Activated CD4-positive, alpha-beta memory T cell treated with anti-CD3 and anti-CD28 coated beads for 36 hours (primary cell): Measurements from ENCODE around the gene ATG13. TPM values are rescaled to one million over a fixed set of nuclear protein-coding genes. Genes with fewer than 3 reads are reported as not detected.

Source experiments
- CTCF ChIA-PET: fragments of 350-600 bp; sonication (Branson Sonifier 250); formaldehyde crosslinking; loops from one replicate; lab custom pipeline; 2021; ENCODE audit warnings: antibody characterized with exemption, inconsistent platforms; lab: Charles Lee
- POLR2A ChIA-PET: fragments of 350-600 bp; sonication (Branson Sonifier 250); formaldehyde crosslinking; loops from one replicate; lab custom pipeline; 2021; ENCODE audit warnings: antibody characterized with exemption; lab: Charles Lee
- DNase-seq: peaks from one replicate; pipeline ENCODE4 v3.0.0-alpha.2; 2020
- H3K27ac Mint-ChIP-seq: one replicate; pipeline ENCODE4 v1.8.0; 2021; ENCODE audit warnings: mixed read lengths
- H3K27me3 Mint-ChIP-seq: one replicate; pipeline ENCODE4 v1.8.0; 2021; ENCODE audit warnings: mixed read lengths
- H3K36me3 Mint-ChIP-seq: one replicate; pipeline ENCODE4 v1.8.0; 2021; ENCODE audit warnings: mixed read lengths
- H3K4me1 Mint-ChIP-seq: one replicate; pipeline ENCODE4 v1.8.0; 2021; ENCODE audit warnings: low read depth, mixed read lengths
- H3K4me3 Mint-ChIP-seq: one replicate; pipeline ENCODE4 v1.8.0; 2021; ENCODE audit warnings: mild to moderate bottlenecking, mixed read lengths
- H3K9me3 Mint-ChIP-seq: one replicate; pipeline ENCODE4 v1.8.0; 2021; ENCODE audit warnings: mixed read lengths
- intact Hi-C: fragments of 100-400 bp; cut with micrococcal nuclease; formaldehyde crosslinking; loops from one replicate; pipeline ENCODE4 v1.15.1; 2023
- total RNA-seq, 2 experiments: library from RNA; stranded (reverse); gene quantifications; one replicate each; pipeline ENCODE4 v1.2.3, GENCODE V29; 2021

ATG13 gene
- total RNA-seq, 2 experiments from 2014 or later, result 49.9 to 51.0 TPM

- POLR2A ChIA-PET, result interaction anchor here (0.5 to 1.3 kb wide), 6 partner anchors 17 to 77 kb away, joined by 3 to 8 read pairs (median 4); partner anchors contain the start of genes ATG13 and HARBI1
- Mint-ChIP-seq H3K4me1 (peaks cover 37% of the 10 kb centered on the region), H3K36me3 (peaks cover 1% of the 10 kb centered on the region), H3K4me3 (peak overlapping the region; percentile 91), H3K9me3 (no peaks in the 10 kb centered on the region), H3K27me3 (no peaks in the 10 kb centered on the region), H3K27ac (peak overlapping the region; percentile 78)
- DNase-seq, result no peak
- CTCF ChIA-PET, result interaction anchor here (0.9 to 1.3 kb wide), 6 partner anchors 17 to 56 kb away, joined by 3 to 9 read pairs (median 3); partner anchors contain the start of genes ATG13 and HARBI1
- intact Hi-C loops, result loop anchor here (1.0 to 2.0 kb wide), 2 partner anchors 23 to 30 kb away; partner anchors contain the start of genes ATG13 and HARBI1
Measured at GRCh38 chr11:46594374-46594700, 23.0 kb upstream of the ATG13 start.

GRCh38 chr11:46594785-46595184 is 22.6 kb upstream of the ATG13 start:
- intact Hi-C loops, result loop anchor here (1.0 to 2.0 kb wide), 2 partner anchors 23 to 30 kb away; partner anchors contain the start of genes ATG13 and HARBI1
- H3K27ac Mint-ChIP-seq, result no peak overlapping the region
- H3K9me3 Mint-ChIP-seq, result no peaks in the 10 kb centered on the region

GRCh38 chr11:46597155-46597554 is 20.2 kb upstream of the ATG13 start:
- Mint-ChIP-seq H3K36me3 (no peaks in the 10 kb centered on the region), H3K9me3 (no peaks in the 10 kb centered on the region), H3K4me1 (peaks cover 20% of the 10 kb centered on the region), H3K4me3 (no peak overlapping the region), H3K27ac (no peak overlapping the region), H3K27me3 (no peaks in the 10 kb centered on the region)
- ChIA-PET POLR2A (no interaction called here), CTCF (no interaction called here)
- intact Hi-C loops, result no loop called here
- no peak for DNase-seq

More at GRCh38 chr11:46594785-46595184, 22.6 kb upstream of the ATG13 start:
- Mint-ChIP-seq H3K36me3 (peaks cover 1% of the 10 kb centered on the region), H3K4me3 (peak overlapping the region; percentile 91), H3K4me1 (peaks cover 35% of the 10 kb centered on the region), H3K27me3 (no peaks in the 10 kb centered on the region)
- POLR2A ChIA-PET, result interaction anchor here (0.6 kb wide), 1 partner anchor 23 kb away, joined by 4 read pairs; the partner anchor contains the start of genes ATG13 and HARBI1
- CTCF ChIA-PET, result interaction anchor here (1.0 to 1.3 kb wide), 5 partner anchors 17 to 57 kb away, joined by 3 to 9 read pairs (median 3); partner anchors contain the start of genes ATG13 and HARBI1
- no peak for DNase-seq

GRCh38 chr11:46597609-46598219 is 19.6 kb upstream of the ATG13 start:
- CTCF ChIA-PET, result no interaction called here
- no peaks in the 10 kb centered on the region for H3K9me3 Mint-ChIP-seq
- peaks cover 15% of the 10 kb centered on the region for H3K4me1 Mint-ChIP-seq
- H3K27me3 Mint-ChIP-seq, result no peaks in the 10 kb centered on the region
- POLR2A ChIA-PET, result no interaction called here
- H3K27ac Mint-ChIP-seq, result no peak overlapping the region
- no peak overlapping the region for H3K4me3 Mint-ChIP-seq
- intact Hi-C loops, result no loop called here
- no peak for DNase-seq
- H3K36me3 Mint-ChIP-seq, result no peaks in the 10 kb centered on the region

DNA sequence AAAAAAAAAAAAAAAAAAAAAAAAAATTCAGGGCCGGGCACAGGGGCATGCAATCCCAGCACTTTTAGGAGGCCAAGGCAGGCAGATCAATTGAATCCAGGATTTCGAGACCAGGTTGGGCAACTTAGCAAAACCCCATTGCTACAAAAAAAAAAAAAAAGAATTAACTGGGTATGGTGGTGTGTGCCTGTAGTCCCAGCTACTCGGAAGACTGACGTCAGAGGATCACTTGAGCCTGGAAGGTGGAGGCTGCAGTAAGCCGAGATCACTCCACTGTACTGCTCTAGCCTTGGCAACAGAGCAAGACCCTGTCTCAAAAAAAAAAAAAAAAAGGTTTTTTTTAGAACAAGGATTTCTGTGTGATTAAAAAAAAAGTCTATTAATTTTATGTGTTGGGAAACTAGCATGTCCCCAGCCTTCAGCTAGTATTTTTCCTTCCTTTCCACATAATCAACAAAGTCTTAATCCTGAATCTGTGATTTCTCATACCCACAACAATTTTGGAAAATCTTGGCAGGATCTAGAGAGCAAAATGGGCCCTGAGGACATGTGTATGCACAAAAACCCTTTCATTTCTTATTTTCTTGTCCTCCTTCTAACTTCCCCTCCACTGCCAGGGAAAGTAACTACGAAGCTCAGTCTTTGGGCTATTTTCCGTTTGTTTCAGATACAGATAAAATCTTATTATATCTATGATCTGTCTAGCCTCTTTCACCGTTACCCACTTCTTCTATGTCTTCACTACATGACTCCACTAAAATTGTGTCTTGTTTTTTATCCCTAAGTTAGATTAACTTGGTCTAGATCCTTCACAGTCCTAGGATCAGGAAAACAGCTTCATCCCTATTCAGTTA is 17.8 kb upstream of the ATG13 start:
- intact Hi-C loops, result no loop called here
- no peaks in the 10 kb centered on the region for H3K27me3 Mint-ChIP-seq
- H3K36me3 Mint-ChIP-seq, result no peaks in the 10 kb centered on the region
- DNase-seq, result no peak
- H3K27ac Mint-ChIP-seq, result no peak overlapping the region
- peaks cover 8% of the 10 kb centered on the region for H3K4me1 Mint-ChIP-seq
- ChIA-PET CTCF (no interaction called here), POLR2A (no interaction called here)
- H3K4me3 Mint-ChIP-seq, result no peak overlapping the region
- no peaks in the 10 kb centered on the region for H3K9me3 Mint-ChIP-seq

GRCh38 chr11:46600194-46600960 is 17.0 kb upstream of the ATG13 start:
- no peaks in the 10 kb centered on the region for H3K27me3 Mint-ChIP-seq
- POLR2A ChIA-PET, result no interaction called here
- peaks cover 8% of the 10 kb centered on the region for H3K4me1 Mint-ChIP-seq
- DNase-seq, result no peak
- intact Hi-C loops, result no loop called here
- H3K27ac Mint-ChIP-seq, result no peak overlapping the region
- no peaks in the 10 kb centered on the region for H3K9me3 Mint-ChIP-seq
- no peak overlapping the region for H3K4me3 Mint-ChIP-seq
- CTCF ChIA-PET, result no interaction called here
- H3K36me3 Mint-ChIP-seq, result no peaks in the 10 kb centered on the region

- no peak overlapping the region for H3K4me3 Mint-ChIP-seq
- no peak overlapping the region for H3K27ac Mint-ChIP-seq
- H3K36me3 Mint-ChIP-seq, result no peaks in the 10 kb centered on the region
- H3K27me3 Mint-ChIP-seq, result no peaks in the 10 kb centered on the region
- peaks cover 8% of the 10 kb centered on the region for H3K4me1 Mint-ChIP-seq
- CTCF ChIA-PET, result no interaction called here
- POLR2A ChIA-PET, result no interaction called here
- H3K9me3 Mint-ChIP-seq, result no peaks in the 10 kb centered on the region
- no peak for DNase-seq
- intact Hi-C loops, result no loop called here
Measured at GRCh38 chr11:46601129-46601528, 16.2 kb upstream of the ATG13 start.

- no peak overlapping the region for H3K4me3 Mint-ChIP-seq
- no peaks in the 10 kb centered on the region for H3K9me3 Mint-ChIP-seq
- ChIA-PET POLR2A (no interaction called here), CTCF (no interaction called here)
- intact Hi-C loops, result no loop called here
- no peaks in the 10 kb centered on the region for H3K36me3 Mint-ChIP-seq
- H3K27ac Mint-ChIP-seq, result no peak overlapping the region
- peaks cover 4% of the 10 kb centered on the region for H3K4me1 Mint-ChIP-seq
- no peaks in the 10 kb centered on the region for H3K27me3 Mint-ChIP-seq
- DNase-seq, result no peak
Measured at GRCh38 chr11:46603704-46604308, 13.5 kb upstream of the ATG13 start.

- peaks cover 4% of the 10 kb centered on the region for H3K4me1 Mint-ChIP-seq
- H3K27me3 Mint-ChIP-seq, result no peaks in the 10 kb centered on the region
- no peak for DNase-seq
- intact Hi-C loops, result no loop called here
- H3K9me3 Mint-ChIP-seq, result no peaks in the 10 kb centered on the region
- ChIA-PET CTCF (no interaction called here), POLR2A (no interaction called here)
- no peaks in the 10 kb centered on the region for H3K36me3 Mint-ChIP-seq
- H3K27ac Mint-ChIP-seq, result no peak overlapping the region
- no peak overlapping the region for H3K4me3 Mint-ChIP-seq
Measured at GRCh38 chr11:46604796-46605195, 12.6 kb upstream of the ATG13 start.

DNA sequence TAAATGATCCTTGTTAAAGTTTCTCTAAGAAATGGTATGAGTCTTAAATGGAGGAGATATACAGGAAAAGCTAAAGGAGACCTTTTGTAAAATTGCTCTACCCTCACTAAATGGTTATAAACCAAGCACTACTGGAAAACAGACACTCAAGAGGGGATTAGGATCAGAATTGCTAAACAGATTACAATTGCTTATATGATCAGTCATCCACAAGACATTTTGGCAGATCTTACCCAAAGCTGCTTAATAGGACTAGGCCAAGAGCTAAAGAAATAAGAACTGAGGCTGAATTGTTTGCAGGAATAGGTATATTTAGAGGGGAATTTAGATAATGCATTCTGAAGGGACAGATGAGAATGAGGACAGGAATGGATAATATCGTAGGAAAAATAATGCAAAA is 9.8 kb upstream of the ATG13 start:
- H3K36me3 Mint-ChIP-seq, result no peaks in the 10 kb centered on the region
- no peaks in the 10 kb centered on the region for H3K9me3 Mint-ChIP-seq
- POLR2A ChIA-PET, result no interaction called here
- intact Hi-C loops, result no loop called here
- no peaks in the 10 kb centered on the region for H3K27me3 Mint-ChIP-seq
- H3K4me3 Mint-ChIP-seq, result no peak overlapping the region
- CTCF ChIA-PET, result no interaction called here
- no peak for DNase-seq
- peaks cover 7% of the 10 kb centered on the region for H3K4me1 Mint-ChIP-seq
- H3K27ac Mint-ChIP-seq, result no peak overlapping the region

DNA sequence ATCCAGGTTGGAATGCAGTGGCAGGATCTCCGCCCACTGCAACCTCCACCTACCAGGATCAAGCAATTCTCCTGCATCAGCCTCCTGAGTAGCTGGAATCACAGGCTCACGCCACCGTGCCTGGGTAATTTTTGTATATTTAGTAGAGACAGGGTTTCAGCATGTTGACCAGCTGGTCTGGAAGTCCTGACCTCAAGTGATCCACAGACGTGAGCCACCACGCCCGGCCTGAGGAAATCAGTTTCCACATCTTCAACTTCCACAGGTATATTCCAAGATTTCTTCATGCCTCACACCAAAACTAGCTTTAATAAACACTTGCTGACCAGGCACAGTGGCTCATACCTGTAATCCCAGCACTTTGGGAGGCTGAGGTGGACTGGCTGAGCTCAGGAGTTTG is 8.0 kb upstream of the ATG13 start:
- H3K9me3 Mint-ChIP-seq, result no peaks in the 10 kb centered on the region
- H3K4me3 Mint-ChIP-seq, result no peak overlapping the region
- peaks cover 3% of the 10 kb centered on the region for H3K4me1 Mint-ChIP-seq
- no peak overlapping the region for H3K27ac Mint-ChIP-seq
- POLR2A ChIA-PET, result no interaction called here
- intact Hi-C loops, result no loop called here
- no peaks in the 10 kb centered on the region for H3K27me3 Mint-ChIP-seq
- CTCF ChIA-PET, result no interaction called here
- H3K36me3 Mint-ChIP-seq, result no peaks in the 10 kb centered on the region
- DNase-seq, result no peak
